GM19452 (cell line): Measurements from ENCODE around the gene SSH2.
A peak's percentile ranks its signal among the peaks of the same experiment; 100 is the strongest.
"Not testable (repeated sequence)": the region's sequence is repeated elsewhere in the genome, so short reads cannot be mapped to it uniquely, and the experiment has no call there.

Experiments
- ATAC-seq: cut with Tn5 transposase; IDR thresholded peaks from one replicate; pipeline ENCODE4 v1.9.1; 2021; ENCODE audit not compliant: unreplicated experiment

SSH2 gene

DNA sequence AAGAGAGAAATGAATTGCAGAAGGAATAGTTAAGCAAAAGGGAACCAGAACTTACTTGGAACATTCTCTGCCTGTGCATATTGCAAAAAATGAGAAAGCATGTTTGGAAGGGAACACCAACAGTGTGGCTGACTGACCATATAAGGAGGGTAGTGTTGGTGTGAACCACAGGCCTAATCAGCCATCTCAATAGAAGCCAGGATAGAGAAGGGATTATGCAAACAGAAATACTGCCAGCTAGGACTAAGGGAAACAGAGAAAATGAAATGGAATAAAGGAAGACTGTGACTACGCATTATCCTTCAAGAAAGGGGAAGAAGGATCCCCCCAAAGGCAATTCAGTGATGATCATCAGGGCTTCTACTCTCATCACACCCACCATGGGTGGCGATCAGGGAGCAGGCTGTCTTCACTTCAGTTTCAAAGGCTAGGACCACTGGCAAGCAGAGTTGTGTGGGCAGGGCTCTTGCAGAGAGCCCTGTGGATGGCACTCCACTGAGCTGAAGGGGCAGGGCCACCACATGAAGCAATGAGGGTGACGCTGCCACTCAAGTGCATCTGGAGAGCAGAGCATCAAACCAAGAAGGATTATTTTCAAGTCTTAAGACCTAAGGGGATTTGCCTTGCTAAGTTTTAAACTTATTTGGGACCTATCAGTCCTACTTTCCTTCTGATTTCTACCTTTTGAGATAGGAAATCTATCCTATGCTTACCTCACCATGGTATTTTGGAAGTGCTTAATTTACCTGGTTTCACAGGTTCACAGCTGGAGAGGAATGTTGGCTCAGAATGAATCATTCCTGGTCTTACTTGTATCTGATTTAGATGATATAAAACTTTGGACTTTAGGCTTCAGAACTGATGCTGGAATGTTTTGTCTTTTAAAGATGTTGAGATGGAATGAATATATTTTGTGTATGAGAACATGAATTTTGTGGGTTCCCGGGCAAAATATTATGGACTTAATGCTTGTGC lies 140.5 kb downstream of the SSH2 start:
- ATAC-seq: no peak

DNA sequence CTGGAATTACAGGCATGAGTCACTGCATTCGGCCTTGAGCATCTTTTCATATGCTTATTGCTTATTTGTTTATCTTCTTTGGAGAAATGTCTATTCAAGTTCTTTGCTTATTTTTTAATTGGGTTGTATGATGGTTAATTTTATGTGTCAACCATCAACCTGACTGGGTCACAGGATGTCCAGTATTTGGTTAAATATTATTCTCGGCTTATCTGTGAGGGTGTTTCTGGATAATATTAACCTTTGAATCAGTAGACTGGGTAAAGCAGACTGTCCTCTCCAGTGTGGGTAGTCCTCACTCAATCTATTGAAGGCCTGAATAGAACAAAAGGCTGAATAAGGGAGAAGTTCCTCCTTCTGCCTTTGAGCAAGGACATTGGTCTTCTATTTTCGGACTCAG lies 142.0 kb downstream of the SSH2 start:
- ATAC-seq: no peak

DNA sequence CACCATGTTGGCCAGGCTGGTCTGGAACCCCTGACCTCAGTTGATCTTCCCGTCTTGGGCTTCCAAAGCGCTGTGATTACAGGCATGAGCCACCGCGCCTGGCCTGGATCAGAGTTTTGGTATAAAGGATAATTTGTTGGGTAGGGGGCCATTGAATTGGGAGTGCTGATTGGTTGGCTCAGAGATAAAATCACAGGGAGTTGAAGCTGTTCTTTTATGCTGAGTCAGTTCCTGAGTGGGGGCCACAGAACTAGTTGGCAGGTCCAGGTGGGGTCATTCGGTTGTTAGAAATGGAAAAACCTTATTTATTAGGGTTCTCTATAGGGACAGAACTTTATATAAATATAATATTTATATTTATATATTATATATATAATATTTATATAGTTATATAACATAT lies 147.1 kb downstream of the SSH2 start:
- no peak for ATAC-seq

DNA sequence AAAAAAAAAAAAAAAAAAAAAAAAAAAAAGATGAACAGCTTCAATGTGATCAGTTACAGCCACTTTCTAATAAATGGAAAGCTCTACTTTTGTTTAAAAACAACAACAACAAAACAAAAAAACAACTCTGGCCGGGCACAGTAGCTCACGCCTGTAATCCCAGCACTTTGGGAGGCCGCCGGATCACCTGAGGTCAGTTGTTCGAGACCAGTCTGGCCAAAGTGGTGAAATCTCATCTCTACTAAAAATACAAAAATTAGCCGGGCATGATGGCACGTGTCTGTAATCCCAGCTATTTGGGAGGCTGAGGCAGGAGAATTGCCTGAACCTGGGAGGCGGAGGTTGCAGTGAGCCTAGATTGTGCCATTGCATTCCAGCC lies 150.2 kb downstream of the SSH2 start:
- not testable (repeated sequence) for ATAC-seq

DNA sequence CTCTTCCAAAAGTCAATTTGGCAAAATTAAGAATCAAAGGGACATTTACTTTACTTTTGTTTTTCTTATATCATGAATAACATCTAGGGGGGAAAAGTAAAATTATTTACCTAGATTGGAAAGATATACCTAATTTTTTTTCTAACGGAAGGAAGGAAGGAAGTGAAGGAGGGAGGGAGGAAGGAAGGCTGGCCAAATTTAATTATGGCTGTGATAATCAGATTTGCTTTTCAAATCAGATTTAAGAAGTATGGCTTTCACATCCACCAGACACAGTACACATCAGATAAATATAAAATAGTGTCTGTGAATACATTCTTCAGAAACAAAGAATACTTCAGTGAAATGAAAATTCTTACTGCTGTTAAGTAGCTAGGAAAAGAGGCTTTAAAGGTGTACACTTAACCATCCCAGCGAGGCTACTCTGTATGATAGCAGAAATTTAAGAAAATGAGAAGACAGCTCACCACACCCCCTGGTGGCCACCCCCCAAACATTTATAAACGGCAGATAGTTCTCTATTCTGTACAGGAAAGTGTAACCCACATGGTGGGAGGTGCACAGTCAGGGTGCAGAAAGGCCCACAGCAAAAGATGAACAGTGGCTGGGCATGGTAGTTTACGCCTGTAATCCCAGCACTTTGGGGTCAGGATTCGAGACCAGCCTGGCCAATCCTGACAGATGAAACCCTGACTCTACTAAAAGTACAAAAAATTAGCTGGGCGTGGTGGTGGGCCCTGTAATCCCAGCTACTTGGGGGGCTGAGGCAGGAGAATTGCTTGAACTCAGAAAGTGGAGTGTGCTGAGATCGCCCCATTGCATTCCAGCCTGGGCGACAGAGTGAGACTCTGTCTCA lies 150.8 kb downstream of the SSH2 start:
- no peak for ATAC-seq

DNA sequence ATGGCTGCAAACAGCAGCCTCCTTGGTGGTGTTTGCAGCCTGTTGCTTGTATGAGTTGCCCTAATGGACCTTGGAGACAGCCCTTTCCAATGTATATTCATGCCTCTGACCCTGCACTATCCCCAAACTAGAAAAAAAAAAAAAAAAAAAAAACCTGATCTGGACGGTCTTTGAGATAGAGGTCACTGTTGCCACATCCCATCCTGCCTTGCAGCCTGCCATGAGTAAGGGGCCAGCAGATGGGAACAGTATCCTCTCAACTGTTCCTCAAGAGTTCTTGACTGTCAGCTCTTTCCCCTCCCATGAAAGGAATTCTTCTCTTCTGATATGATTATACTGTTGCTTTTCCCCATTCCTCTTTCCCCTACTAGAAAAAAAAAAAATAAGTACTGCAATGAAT lies 152.4 kb downstream of the SSH2 start:
- no peak for ATAC-seq

DNA sequence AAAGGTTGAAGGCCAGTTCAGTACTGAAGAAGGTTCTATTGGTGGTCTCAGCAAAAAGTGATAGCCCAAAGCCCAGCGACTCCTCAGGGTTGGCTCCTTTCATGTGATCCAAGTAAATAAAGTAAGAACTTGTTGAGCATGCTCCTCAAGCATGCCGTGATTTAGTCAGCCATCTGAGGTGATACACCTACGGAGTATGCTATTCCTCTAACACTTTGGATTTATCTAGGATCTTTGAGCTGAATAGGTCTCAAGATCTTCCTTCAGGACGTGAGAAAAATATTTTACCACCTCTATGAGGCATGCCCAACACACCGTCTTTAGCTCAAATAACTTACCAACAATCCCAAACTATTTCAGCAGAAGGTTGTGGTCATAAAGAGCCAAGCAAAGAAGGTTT lies 154.0 kb downstream of the SSH2 start:
- ATAC-seq: no peak

DNA sequence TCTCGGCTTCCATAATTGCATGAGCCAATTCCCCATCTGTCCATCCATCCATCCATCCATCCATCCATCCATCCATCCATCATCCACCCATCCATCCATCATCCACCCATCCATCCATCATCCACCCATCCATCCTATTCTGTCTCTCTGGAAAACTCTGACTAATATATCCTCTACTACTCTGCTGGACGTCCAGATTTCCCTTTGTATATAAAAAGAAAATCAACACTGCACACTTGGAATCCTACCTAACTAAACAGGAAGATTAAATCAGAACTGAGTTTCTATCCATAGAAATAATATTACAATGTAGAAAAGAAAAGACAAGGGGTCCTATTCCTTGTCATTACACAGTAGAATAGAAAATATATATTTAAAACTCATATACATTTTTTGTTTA lies 157.0 kb downstream of the SSH2 start:
- ATAC-seq: no peak

DNA sequence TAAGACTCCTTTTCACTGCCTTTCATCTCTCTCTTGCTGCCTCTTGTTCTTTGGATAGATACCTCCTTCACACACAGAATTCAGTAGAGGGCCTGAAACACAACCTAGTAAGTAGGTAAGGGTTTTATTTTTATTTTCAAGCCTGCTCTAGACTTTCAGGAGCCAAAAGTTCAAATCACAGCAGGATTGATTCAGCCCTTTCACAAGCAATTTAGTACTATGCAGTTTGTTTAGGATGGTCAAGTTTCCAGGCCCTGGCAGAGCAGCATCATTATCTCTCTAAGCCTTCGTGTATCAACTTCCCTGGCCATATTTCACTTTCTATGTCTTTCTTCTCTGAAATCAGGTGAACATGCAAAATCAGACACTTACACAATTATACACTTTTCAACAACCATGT lies 158.5 kb downstream of the SSH2 start:
- ATAC-seq: no peak

DNA sequence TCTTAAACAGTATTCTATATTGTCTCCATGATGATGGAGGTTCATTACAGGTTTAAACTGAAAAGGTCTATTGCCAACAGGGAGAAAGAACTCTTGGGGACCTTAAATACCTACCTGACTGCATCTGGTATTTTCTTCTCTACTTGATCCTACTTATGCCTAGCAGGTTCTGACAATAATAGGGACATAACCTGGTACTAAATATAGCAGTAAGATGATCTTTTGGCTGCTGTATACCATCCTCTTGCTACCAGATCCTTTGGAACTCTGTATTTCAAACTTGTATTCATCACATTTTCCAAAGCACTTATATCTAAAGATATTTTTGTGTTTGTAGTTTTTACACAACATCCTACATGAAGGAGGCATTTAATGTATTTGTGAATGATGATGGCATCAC lies 160.8 kb downstream of the SSH2 start:
- no peak for ATAC-seq

DNA sequence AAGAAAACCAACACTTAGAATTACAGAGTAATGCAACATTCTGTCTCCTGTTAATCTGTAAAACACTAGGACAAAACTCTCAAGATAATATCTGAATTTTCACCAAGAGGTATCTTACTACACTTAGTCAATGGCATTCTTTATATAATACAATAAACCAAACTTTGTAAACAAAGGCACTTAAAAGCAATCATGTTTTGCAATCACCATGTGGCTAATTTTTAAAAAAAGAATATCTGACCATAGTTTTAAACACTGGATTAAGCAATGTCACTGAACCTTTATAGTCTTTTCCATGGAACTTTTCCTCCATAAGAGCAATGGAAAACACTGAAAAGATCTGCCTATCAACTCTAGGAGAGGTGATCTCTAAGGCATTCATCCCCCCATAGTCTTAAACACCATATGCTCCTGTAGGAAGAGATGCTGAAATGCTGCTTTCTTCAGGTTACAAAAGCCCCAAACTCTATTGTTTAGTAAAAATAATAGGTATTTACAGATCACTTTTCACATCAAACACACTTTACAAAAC lies 163.2 kb downstream of the SSH2 start:
- ATAC-seq: no peak

DNA sequence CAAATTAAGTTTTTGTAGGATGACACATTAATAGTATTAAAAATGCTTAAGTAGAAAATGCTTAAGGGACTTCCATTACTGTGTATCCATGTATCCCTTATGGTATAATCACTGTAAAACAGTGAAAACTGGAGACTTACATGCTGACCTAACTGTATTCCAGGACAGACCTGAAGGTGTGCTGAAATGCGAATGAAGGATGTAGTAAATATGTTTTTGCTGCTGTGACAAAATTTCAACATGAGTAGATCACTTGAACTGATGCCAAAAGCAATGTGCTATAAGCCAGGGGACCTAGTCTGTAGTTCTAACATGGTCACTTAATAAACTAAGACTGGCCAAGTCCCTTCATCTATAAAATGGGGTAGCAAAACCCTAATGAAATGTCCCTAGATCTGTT lies 165.3 kb downstream of the SSH2 start:
- ATAC-seq: no peak

DNA sequence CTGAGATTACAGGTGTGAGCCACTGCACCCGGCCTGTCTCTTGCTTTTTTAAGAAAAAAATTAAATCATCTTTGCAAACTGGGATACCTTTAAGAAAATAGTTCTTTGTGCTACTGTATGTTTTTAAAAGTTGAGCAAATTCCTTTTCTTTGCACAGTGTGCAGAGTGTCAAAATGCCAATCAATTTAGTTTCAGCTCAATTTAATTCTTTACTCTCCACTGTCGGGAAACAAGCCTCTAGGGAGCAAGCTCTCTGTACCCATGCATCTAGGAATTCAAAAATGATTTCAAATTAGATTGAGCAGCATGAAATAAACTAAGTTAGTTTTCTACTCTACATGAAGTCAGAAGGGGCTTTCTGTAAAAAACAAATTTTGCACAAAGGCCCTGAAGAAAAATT lies 165.8 kb downstream of the SSH2 start:
- ATAC-seq: no peak

DNA sequence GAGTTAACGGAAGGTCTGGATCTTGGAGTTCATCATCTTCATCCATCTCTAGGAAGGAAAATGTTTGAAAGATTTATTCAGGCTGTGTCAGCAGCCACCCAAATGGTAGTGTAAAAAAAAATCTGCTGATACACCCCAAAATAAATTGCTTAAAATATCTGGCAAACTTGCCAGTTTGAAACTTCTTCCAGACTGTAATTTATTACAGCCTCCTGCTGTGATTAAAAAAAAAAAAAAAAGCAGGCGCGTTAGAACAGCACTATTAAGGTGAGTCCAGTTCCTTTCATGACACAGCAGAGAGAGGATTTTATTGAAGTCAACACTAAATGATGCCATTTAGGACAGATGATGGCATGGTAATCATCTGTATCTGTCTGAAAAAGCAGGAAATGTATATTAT lies 166.8 kb downstream of the SSH2 start:
- ATAC-seq: no peak

DNA sequence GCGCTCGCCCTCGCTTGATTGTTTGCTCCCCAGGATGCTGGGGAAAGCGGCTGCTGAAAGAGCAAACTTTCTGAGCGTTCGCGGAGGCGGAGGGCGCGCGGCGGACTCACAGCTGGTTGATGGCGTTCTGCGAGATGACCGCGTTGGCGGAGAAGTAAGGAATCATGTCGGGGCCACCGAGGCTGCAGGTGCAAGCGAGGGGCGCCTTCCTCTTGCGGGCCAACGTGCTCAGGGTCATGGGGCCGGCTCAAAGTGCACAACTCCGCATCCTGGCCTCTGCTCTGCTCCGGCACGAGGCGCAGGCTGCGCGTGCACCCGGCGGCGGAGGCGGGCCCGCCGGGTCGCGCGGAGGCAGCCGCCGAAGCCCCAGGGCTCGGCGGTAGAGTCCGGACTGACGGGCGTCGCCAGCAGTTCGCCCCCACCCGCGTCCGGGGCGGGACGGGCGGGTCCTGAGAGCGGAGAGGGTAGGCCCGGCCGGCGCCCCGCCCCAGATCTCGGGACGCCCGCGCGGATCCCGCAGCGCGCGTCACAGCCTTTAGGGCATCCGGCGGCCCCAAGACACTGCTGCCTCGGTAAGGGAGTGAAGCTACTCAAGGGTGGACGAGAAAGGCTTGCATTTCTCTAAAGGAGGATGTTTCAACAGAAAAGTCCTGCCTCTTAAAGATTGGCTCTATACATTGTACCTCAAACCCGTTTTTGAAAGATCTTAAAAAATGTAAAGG lies 168.8 kb downstream of the SSH2 start:
- ATAC-seq: peak; percentile 74

DNA sequence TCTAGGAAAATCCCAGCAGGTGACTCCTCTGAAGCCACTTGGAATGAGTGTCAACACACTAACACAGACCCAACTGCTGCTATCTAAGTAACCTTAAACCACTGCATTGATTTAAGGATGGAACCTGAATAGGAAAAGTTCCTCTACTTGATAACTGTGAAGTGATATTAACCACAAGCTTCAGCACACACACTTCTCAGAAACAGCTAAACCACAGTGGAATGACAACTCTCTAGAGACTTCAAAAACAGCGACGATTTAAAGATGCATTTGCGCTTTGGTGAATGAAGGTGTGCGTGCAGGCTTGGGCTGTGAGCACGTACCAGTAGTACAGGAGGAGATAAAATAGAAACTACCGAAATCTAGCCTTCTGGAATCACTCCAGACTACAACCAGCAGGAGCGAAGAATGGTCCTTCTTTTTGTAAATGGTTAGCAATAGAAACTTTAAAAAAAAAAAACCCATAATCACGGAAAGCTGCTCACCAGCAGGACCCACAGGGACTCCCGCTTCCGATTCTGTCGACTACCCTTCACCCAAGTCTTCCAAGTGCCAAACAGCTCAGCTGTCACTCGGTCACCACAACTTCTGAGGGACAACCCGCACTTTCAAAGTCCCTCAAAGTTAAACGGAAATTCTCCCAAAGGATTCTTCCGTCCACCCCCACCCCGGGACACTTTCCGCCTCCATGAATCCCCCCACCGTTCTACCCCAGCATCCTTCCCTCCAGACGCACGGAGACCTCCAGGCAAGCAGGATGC lies 169.6 kb downstream of the SSH2 start:
- ATAC-seq: no peak

DNA sequence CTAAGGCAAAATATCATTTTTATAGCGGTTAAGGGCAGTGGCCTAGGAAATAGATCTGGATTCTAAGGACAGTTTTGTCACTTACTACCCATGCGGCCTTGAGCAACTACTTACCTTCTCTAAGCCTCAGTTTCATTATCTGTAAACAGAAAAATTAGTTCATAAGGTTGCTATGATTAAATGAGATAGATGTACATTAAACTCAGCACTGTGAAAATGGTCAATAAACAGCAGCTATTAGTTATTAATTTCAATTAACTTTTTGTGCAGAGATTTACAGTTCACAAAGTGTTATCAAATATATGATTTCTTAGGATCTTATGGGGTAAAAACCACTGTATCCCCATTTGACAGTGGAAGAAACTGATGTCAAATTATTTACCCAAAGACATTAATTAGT lies 171.8 kb downstream of the SSH2 start:
- no peak for ATAC-seq

DNA sequence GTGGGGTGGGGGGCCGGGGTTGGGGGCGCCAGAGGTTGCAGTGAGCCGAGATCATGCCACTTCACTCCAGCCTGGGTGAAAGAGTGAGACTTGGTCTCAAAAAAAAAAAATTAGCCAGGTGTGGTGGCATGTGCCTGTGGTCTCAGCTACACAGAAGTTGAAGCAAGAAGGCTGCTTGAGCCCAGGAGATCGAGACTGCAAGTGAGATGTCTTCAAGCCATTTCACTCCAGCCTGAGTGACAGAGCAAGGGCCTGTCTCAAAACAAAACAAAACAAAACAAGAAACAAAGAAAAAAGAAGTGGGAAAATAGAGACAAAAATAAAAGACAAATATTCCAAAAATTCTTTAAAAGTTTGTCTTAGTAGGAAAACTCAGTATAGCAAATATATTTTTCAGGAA lies 172.2 kb downstream of the SSH2 start:
- ATAC-seq: no peak

DNA sequence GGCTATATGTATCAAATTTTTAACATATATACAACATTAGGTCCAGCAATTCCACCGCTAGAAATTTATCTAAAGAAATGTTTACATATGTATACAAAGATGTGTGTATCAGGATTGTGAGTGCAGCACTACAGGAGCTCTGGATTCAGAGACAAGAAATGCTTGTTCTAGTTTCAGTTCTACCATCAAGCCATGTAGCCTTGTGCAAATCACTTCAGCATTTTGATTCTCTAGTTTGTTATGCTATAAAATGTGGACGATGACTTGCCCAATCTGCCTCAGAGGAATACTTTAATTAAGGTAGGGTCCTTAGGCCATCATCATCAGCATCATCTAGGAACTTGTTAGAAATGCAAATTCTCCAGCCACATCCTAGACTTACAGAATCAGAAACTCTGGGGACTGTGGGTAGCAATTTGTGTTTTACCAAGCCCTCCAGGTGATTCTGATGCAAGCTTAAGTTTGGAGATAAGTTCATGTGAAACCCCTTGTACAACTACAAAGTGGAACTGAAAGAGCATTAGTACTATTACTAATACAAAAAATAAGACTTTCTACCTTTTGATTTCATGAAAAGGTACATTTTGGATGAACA lies 176.1 kb downstream of the SSH2 start:
- no peak for ATAC-seq
